GM13977 (cell line): ENCODE results near the gene TCAIM.

Experiments used
- DNase-seq: peaks from one replicate; pipeline ENCODE4 v3.0.0; 2012; ENCODE audit warnings: low spot score
- CTCF ChIP-seq: IDR thresholded peaks from 2 replicates; pipeline ENCODE4 v1.5.1; 2012; ENCODE audit warnings: mild to moderate bottlenecking, control low read depth; ENCODE audit not compliant: insufficient read depth; ENCODE audit errors: extremely low read depth, missing control alignments
- in situ Hi-C: fragments of 300-500 bp; cut with MboI; formaldehyde crosslinking; loops from one replicate; pipeline ENCODE4 v1.12.0; 2022; ENCODE audit warnings: low sequenced_read_pairs, low pct_unique_long_range_greater_than_20kb, mixed read lengths, inconsistent platforms; ENCODE audit not compliant: unreplicated experiment

The TCAIM gene

GRCh38 chr3:44446929-44447328 lies 108.4 kb downstream of the TCAIM start:
- no peak for TF ChIP-seq CTCF
- in situ Hi-C loops, result no loop called here
- DNase-seq, result no peak

GRCh38 chr3:44451441-44451840 lies 112.9 kb downstream of the TCAIM start:
- no peak for DNase-seq
- TF ChIP-seq CTCF, result no peak
- in situ Hi-C loops, result no loop called here

- no peak for TF ChIP-seq CTCF
- in situ Hi-C loops, result no loop called here
- DNase-seq, result no peak
Observed at GRCh38 chr3:44454258-44454657, 115.7 kb downstream of the TCAIM start.

GRCh38 chr3:44455318-44455717 lies 116.8 kb downstream of the TCAIM start:
- in situ Hi-C loops, result no loop called here
- TF ChIP-seq CTCF, result no peak
- DNase-seq, result no peak
